Stimulated activated CD4-positive, alpha-beta T cell treated with anti-CD3 and anti-CD28 coated beads, Interleukin-4, amount 100 ng/mL, for 24 hours (primary cell): Measurements from ENCODE around the gene SUPT4H1.

ENCODE experiments used
- DNase-seq: peaks from one replicate; pipeline ENCODE4 v3.0.0-alpha.2; 2020

The SUPT4H1 gene

GRCh38 chr17:58316260-58316960 lies 35.6 kb downstream of the SUPT4H1 start:
- peak; percentile 2 for DNase-seq

- no peak for DNase-seq
Observed at GRCh38 chr17:58315750-58316149, 36.3 kb downstream of the SUPT4H1 start.

- DNase-seq: peak; percentile 1
Observed at GRCh38 chr17:58315281-58315711, 36.7 kb downstream of the SUPT4H1 start.

DNA sequence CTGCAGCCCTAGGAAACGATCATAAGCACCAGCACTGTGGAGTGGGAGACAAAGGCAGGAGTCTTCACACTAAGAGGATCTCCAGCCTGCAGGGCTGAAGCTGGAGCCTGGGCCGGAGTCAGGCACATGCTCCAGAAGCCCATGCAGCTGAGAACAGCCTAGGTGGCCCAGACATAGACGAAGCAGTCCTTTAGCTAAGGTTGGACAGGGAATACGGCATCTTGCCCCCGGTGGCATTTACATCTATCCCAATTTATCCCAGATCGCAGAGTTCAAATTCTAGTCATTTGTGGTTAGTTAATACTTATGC lies 37.3 kb downstream of the SUPT4H1 start:
- DNase-seq: no peak

DNA sequence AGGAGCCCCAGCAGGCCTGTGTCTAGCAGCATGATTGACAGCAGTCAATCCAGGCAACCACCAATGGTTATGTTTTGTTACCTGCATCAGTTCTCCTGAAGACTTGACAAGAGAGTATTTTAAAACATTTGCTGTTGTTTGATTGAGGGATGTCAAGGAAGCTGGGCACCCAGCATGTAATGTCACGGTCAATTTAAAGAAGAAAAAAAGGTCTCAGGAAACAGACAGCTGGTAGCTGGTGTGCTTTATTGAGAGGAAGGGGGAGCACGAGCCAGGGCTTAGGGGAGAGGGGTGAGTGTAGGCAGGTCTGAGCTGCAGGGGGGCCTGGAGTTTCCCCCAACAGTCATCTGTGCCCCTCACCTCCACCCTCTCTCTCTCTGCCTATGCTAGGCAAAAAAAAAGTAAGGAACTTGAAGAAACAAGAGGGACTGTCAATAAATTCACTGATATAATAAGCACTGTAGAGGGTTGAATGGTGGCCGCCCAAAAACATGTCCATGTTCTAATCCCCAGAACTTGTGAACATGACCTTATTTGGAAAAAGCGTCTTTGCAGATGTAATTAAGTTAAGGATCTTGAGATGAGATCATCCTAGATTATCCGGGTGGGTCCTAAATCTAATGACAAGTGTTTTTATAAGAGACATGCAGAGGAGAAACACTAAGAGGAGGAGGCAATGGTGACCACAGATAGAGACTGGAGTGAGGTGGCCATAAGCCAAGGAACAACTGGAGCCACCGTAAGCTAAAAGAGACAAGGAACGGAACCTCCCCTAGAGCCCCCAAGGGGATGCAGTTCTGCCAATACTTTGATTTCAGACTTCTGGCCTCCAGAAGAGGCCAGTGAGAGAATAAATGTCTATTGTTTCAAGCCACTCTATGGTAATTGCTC lies 37.9 kb downstream of the SUPT4H1 start:
- DNase-seq: no peak

GRCh38 chr17:58312829-58313228 lies 39.2 kb downstream of the SUPT4H1 start:
- DNase-seq: no peak

- no peak for DNase-seq
Observed at GRCh38 chr17:58312021-58312630, 39.9 kb downstream of the SUPT4H1 start.

- no peak for DNase-seq
Observed at GRCh38 chr17:58311429-58311894, 40.5 kb downstream of the SUPT4H1 start.

- no peak for DNase-seq
Observed at GRCh38 chr17:58310511-58311428, 41.2 kb downstream of the SUPT4H1 start.

GRCh38 chr17:58309918-58310259 lies 42.1 kb downstream of the SUPT4H1 start:
- no peak for DNase-seq

DNA sequence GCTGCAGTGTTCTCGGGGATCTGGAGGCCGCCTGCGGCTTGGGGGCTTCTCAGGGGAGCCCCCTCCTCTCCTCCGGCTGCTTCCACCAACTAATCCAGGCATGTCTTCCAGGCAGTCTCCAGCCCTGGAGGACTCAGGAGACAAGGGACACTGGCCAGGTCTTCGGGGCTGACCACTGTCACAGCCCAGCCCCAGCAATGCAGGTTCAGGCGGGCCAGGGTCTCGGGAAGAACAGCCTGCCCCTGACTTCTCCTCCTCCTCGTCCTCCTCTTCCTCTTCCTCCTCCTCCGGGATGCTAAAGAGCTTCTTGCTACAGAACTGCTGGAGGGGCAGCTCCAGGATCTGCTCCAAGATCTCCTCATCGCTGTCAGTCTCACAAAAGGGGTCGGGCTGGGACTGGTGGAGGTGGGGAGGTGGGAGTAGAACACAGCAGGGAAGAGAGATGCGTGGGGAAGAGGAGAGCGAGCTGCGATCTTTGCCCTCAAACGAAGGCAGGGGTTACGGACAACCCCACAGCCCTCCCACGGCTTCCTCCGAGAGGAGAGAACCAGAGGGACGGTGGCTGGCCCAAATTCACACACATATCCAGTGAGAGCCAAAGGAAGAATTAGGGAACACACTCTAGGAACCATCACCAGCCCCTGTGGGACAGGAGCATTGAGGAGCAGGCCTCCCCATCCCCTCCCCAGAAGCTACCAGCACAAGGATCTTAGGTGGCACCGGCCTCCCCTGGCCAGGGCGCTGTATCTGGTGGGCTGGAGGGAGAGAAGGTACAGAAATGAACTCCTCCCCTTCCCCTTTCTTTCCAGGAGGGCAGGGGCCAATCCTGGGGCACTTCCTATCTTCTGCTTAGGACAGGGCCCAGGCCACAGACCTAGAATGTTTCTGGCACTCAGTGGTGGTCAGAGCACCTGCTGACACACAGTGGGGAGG lies 42.8 kb downstream of the SUPT4H1 start:
- no peak for DNase-seq

DNA sequence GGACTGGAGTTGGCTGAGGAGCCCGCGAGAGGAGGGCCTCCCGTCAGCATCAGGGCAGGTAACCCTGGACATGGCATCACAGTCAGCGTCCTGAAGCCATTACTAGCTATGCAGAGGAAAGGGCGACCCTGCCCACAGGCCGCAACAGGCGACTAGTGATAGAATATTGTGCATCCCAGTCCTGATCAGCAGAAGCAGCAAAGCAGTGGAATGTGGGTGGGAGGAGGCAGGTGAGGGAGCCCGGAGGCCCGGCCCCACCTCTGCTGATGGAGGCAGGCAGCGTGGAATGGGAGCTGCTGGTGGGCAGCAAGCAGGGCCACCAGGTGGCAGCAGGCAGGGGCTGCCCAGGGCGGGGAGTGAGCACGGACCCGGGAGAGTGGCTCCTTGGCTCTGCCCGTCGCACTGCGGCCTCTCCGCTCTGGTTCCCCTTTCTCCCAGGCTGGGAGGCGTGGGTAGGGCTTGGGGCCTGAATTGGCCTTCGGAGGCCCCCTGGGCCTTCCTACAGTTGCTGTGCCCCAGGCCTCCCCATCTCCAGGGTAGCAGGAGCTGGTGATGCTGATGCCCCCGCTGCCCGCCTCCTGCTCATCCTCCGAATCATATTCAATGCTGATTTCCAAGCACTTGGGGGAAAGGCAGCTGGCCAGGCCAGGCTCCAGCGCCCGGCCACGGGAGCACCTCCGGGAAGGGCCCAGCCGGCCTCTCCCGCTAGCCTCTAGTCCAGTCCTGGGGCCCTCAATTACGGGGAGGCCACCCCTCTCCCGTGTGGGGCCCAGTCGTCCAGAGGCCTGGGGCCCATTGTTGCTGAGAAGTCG lies 43.6 kb downstream of the SUPT4H1 start:
- DNase-seq: no peak

DNA sequence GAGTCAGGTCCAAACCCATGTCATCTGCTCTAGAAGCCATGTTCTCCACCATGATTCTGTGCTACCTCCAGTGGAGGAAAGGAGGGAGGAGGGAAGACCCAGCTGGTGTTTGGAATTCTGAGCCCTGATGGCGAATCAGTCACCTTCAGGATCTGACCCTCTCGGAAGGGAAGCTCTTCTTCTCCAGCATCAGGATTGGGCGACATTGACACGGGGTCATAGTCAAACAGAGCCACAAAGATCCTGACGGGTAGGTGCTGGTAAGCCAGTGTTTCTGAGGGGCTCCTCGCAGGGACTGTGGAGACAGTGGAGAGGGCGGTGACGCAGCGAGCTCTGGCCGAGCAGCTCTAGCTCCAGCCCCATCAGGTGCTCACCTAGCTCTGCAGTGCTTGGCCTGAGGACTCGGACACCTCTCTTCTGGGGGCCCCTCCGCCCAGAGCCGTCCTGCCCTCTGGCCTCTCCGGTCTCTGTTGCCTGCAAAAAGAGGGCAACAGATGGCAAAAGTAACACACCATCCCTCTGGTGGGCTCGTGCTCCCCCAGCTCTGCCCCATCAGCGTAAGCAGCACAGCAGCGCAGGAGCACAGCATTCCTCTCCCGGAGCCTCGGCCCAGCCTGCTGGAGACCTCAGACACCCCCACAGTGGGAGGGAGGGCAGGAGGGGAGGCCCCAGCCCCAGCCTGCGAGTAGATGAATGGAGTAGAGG lies 44.4 kb downstream of the SUPT4H1 start:
- no peak for DNase-seq

GRCh38 chr17:58306131-58306951 lies 45.7 kb downstream of the SUPT4H1 start:
- no peak for DNase-seq

GRCh38 chr17:58305626-58306025 lies 46.4 kb downstream of the SUPT4H1 start:
- DNase-seq: no peak

DNA sequence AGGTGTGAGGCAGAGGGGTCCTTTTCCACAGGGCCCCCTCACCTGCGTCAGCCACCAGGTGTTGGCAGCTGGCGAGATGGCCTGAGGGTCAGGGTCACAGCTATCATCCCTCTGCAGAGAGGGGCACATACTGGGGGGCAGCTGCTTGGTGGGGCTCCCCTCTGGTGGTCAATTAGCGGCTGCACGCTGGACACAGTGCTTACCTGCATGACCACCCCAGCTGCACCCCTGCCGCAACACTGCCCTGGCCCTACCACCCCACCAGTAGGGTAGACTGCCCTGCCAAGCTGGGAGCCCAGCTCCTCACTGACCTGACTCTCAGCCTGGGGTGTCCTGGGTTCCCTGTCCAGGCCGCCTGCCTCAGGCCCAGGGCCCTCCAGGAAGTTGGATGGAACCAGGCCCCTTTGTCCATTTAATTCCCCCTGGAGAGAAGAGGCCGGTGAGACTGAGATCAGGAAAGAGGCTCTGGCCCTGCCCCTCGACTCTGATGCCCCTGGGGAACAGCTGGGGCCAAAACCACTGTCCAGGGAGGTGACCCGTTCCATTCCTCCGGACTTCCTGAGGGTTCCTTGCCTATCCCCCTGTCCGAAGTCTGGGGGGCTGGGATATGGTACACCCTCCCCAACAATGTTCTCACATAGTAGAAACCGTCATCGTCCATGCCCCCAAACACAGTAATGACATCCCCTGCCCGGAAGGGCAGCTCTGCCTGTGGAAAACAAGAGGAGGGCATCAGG lies 47.1 kb downstream of the SUPT4H1 start:
- DNase-seq: no peak

GRCh38 chr17:58303971-58304749 lies 47.8 kb downstream of the SUPT4H1 start:
- peak; percentile 65 for DNase-seq
